Calu3 (cell line): ENCODE data around the gene KCNG2. TPM values are rescaled to one million over a fixed set of nuclear protein-coding genes. Genes with fewer than 3 reads are reported as not detected.

Experiments
- total RNA-seq: library from RNA; stranded (reverse); gene quantifications from 2 replicates; pipeline ENCODE4 v1.2.3, GENCODE V29; 2022

The KCNG2 gene
- total RNA-seq, 1 experiment from 2014 or later = not detected

Other genes starting within 250 kb of the KCNG2 start
- 13.9 and 15.6 TPM in 2 replicates for gene CTDP1, start 118.1 kb upstream of the KCNG2 start, total RNA-seq
- gene SLC66A2, start 153.7 kb downstream of the KCNG2 start, total RNA-seq = 19.5 and 23.4 TPM in 2 replicates
- 17.9 and 18.8 TPM in 2 replicates for gene HSBP1L1, start 166.7 kb downstream of the KCNG2 start, total RNA-seq
- gene TXNL4A, start 190.6 kb downstream of the KCNG2 start, total RNA-seq = 64.1 and 75.9 TPM in 2 replicates
- gene RBFA, start 236.5 kb downstream of the KCNG2 start, total RNA-seq = 20.5 TPM in 2 replicates